Right lobe of liver (tissue), 6 donors: Measurements from ENCODE around the gene PRCC. TPM values are rescaled to one million over a fixed set of nuclear protein-coding genes. Genes with fewer than 3 reads are reported as not detected.
A peak's percentile ranks its signal among the peaks of the same experiment; 100 is the strongest.

Experiments used
- ATAC-seq, 4 donors: fragments of 200-7000 bp; cut with Tn5 transposase; one replicate each; pipeline ENCODE4 v1.9.1; 2020; ENCODE audit warnings: mild to moderate bottlenecking in 4 of 4, moderate library complexity in 4 of 4
- DNase-seq, 3 donors: peaks; one replicate each; pipeline ENCODE4 v3.0.0-alpha.2; 2020
- H3K27ac ChIP-seq, 3 donors: fragments of 200-600 bp; one replicate each; pipeline ENCODE4 v1.8.0; 2022
- H3K27me3 ChIP-seq, 2 donors: fragments of 200-600 bp; one replicate each; pipeline ENCODE4 v1.8.0; 2022
- H3K36me3 ChIP-seq, 4 donors: fragments of 200-600 bp; sonication (generic) in 1 of 4; one replicate each; pipeline versions ENCODE4 v1.5.1 to v1.8.0; 2017 to 2022; ENCODE audit warnings: control low read depth in 1 of 4
- H3K4me1 ChIP-seq, 4 donors: fragments of 200-600 bp; sonication (generic) in 1 of 4; one replicate each; pipeline versions ENCODE4 v1.5.1 to v1.8.0; 2017 to 2022; ENCODE audit warnings: control low read depth in 1 of 4
- H3K4me3 ChIP-seq, 3 donors: fragments of 200-600 bp; one replicate each; pipeline ENCODE4 v1.8.0; 2022
- H3K9me3 ChIP-seq, 4 donors: fragments of 200-600 bp; sonication (generic) in 1 of 4; one replicate each; pipeline versions ENCODE4 v1.5.1 to v1.8.0; 2017 to 2022; ENCODE audit warnings: control low read depth in 1 of 4
- CTCF ChIP-seq, 4 donors: fragments of 200-600 bp in 3 of 4; fragments of 450-650 bp in 1 of 4; IDR thresholded peaks; one replicate each; pipeline versions ENCODE4 v1.5.1 to v1.8.0; 2016 to 2022; ENCODE audit warnings: antibody characterized with exemption in 4 of 4, mild to moderate bottlenecking in 2 of 4
- POLR2A ChIP-seq: fragments of 450-650 bp; IDR thresholded peaks from one replicate; pipeline ENCODE4 v1.6.1; 2017; ENCODE audit warnings: antibody characterized with exemption, mild to moderate bottlenecking
- WGBS: methylation state at CpG from one replicate; pipeline ENCODE4 v1.1.6; 2018; ENCODE audit warnings: low coverage, low lambda C conversion rate; ENCODE audit not compliant: insufficient coverage; ENCODE audit errors: missing lambda C conversion rate; 5-methylcytosine and 5-hydroxymethylcytosine counted together
- intact Hi-C, 2 donors: fragments of 100-400 bp; cut with DNase I; formaldehyde crosslinking; loops; one replicate each; pipeline versions ENCODE4 v1.11.2 to v1.14.1; 2022
- total RNA-seq, 6 experiments: library from RNA; depleted of rRNA in 2 of 6; stranded (reverse); fragments of >200 nt in 2 of 6; fragmentation: NEBNext Ultra II Directional in 3 of 6; extraction: Animal tissue kit (Norgen Biotek cat#: 25700) in 3 of 6; gene quantifications; one replicate each; pipeline versions ENCODE4 v1.1.0 to v1.2.4, GENCODE V29; 2016 to 2023
- donor health status: DM: no; HTN: yes; CAD: no.
- donor health status: DM: no; HTN: no; CAD: no.
- donor health status: DM: no; HTN: no; CAD: no.
- donor health status: DM: no; HTN: yes; CAD: no.
- donor health status: DM: no; HTN: yes; CAD: no.

Gene PRCC
- total RNA-seq, 6 experiments from 2014 or later: 17.4 to 23.4 (median 19.7) TPM

- DNase-seq (no peak), ATAC-seq (no peak)
- H3K4me3 ChIP-seq: no peak overlapping the region
- TF ChIP-seq POLR2A (no peak), CTCF (IDR thresholded peaks at IDR 0.05) (no peak)
- peaks cover 0 to 6% (median 0%) of the 10 kb centered on the region in 4 donors for H3K36me3 ChIP-seq
- peaks cover 0 to 24% (median 3%) of the 10 kb centered on the region in 4 donors for H3K4me1 ChIP-seq
- no peaks in the 10 kb centered on the region for H3K9me3 ChIP-seq
- H3K27ac ChIP-seq: no peak overlapping the region
- intact Hi-C loops: no loop called here
- WGBS: 83% methylated on average over 2 of the region's 3 CpGs
- H3K27me3 ChIP-seq: no peaks in the 10 kb centered on the region
Observed at GRCh38 chr1:156772222-156772621, 4.9 kb downstream of the PRCC start.

- intact Hi-C loops: no loop called here
- WGBS: 67% methylated on average over 7 of the region's 9 CpGs
- H3K36me3 ChIP-seq: peaks cover 0 to 6% (median 0%) of the 10 kb centered on the region in 4 donors
- H3K9me3 ChIP-seq: no peaks in the 10 kb centered on the region
- no peak for DNase-seq
- TF ChIP-seq POLR2A (no peak), CTCF (IDR thresholded peaks at IDR 0.05) (no peak)
- no peak overlapping the region for H3K27ac ChIP-seq
- ATAC-seq: peak; percentile 30 to 49 (median 46)
- H3K4me3 ChIP-seq: no peak overlapping the region
- H3K4me1 ChIP-seq: peaks cover 0 to 24% (median 3%) of the 10 kb centered on the region in 4 donors
- H3K27me3 ChIP-seq: no peaks in the 10 kb centered on the region
Observed at GRCh38 chr1:156772728-156773497, 5.6 kb downstream of the PRCC start.

- intact Hi-C loops: no loop called here
- Histone ChIP-seq H3K27ac (no peak overlapping the region), H3K27me3 (no peaks in the 10 kb centered on the region), H3K4me3 (no peak overlapping the region), H3K4me1 (peaks cover 0 to 20% (median 3%) of the 10 kb centered on the region in 4 donors), H3K36me3 (peaks cover 0 to 6% (median 0%) of the 10 kb centered on the region in 4 donors), H3K9me3 (no peaks in the 10 kb centered on the region)
- TF ChIP-seq POLR2A (no peak), CTCF (IDR thresholded peaks at IDR 0.05) (no peak)
- whole genome bisulfite sequencing: 82% methylated on average over 3 of the region's 3 CpGs
- DNase-seq (no peak), ATAC-seq (no peak)
Observed at GRCh38 chr1:156773607-156774006, 6.3 kb downstream of the PRCC start.

GRCh38 chr1:156775799-156776198 lies 8.5 kb downstream of the PRCC start:
- 77% methylated on average over 4 of the region's 5 CpGs for WGBS
- intact Hi-C loops: no loop called here
- TF ChIP-seq POLR2A (no peak), CTCF (IDR thresholded peaks at IDR 0.05) (no peak)
- no peaks in the 10 kb centered on the region for H3K27me3 ChIP-seq
- H3K36me3 ChIP-seq: no peaks in the 10 kb centered on the region
- DNase-seq (no peak), ATAC-seq (no peak)
- H3K27ac ChIP-seq: no peak overlapping the region
- no peak overlapping the region for H3K4me3 ChIP-seq
- peaks cover 0 to 8% (median 0%) of the 10 kb centered on the region in 4 donors for H3K4me1 ChIP-seq
- H3K9me3 ChIP-seq: no peaks in the 10 kb centered on the region
